ENCODE results near the gene CD19. TPM values are rescaled to one million over a fixed set of nuclear protein-coding genes. Genes with fewer than 3 reads are reported as not detected.

Gene CD19
- total and polyA plus RNA-seq, 2 of the 8 experiments (the other 6 are each of a cell fraction or from before 2014, with no cell fraction given) = 0.57 to 0.65 TPM

DNA sequence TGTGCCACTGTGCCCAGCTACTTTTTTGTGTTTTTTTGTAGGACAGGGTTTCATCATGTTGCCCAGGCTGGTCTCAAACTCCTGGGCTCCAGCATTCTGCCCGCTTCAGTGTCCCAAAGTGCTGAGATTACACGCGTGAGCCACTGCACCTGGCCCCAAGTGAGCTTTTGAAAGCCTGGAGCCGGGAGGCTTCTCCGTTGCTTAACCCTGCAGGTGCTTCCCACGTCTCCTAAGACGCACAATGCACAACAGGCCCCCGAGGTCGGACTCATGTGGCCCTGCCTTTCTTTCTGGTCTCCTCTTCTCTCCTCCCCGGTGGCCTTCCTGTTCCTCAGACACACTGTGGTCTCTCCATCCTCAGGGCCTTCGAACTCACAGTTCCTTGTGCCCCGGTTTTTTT is 19.2 kb upstream of the CD19 start:
- Histone ChIP-seq H3K9ac (replicated peaks in 1 of 4; ENCODE audit: extremely low read depth in 1 of 4, low read depth in 3 of 4, low read length in 3 of 4) (no peak overlapping the region; a peak in 1 of 7 replicates), H3K18ac (ENCODE audit: extremely low read depth, low read length) (no peak overlapping the region), H4K91ac (replicated peaks; ENCODE audit: insufficient read length, low read length) (no peak overlapping the region), H2BK15ac (ENCODE audit: low read length) (no peak overlapping the region), H3K56ac (replicated peaks; ENCODE audit: insufficient read length, low read depth, low read length) (no peak overlapping the region), H2AFZ (ENCODE audit: low read length) (no peak overlapping the region), H3K36me3 (ENCODE audit: control insufficient read depth in 2 of 4, insufficient read depth in 4 of 4, low read length in 3 of 4) (peaks cover 0 to 8% (median 3%) of the 10 kb centered on the region in 4 experiments; a peak in 2 of 8 replicates), H3K9me3 (ENCODE audit: insufficient read depth in 2 of 2, low read depth in 1 of 2, low read length in 1 of 2) (no peaks in the 10 kb centered on the region), H2BK120ac (replicated peaks; ENCODE audit: low read depth, low read length) (no peak overlapping the region), H3K27me3 (replicated peaks in 1 of 4; ENCODE audit: control insufficient read depth in 3 of 4, extremely low read depth in 1 of 4, insufficient read depth in 3 of 4, low read length in 3 of 4) (no peaks in the 10 kb centered on the region), H4K20me1 (replicated peaks in 1 of 2; ENCODE audit: control insufficient read depth in 1 of 2, insufficient read depth in 2 of 2, low read length in 2 of 2) (peaks cover 0 to 2% of the 10 kb centered on the region in 2 experiments), H3K4ac (replicated peaks; ENCODE audit: insufficient read length, low read depth, low read length) (no peak overlapping the region), H3K4me1 (replicated peaks in 1 of 4; ENCODE audit: control insufficient read depth in 3 of 4, insufficient read depth in 4 of 4, low read length in 3 of 4) (no peaks in the 10 kb centered on the region), H4K8ac (ENCODE audit: extremely low read depth, insufficient read depth, low read length) (no peak overlapping the region), H2AK5ac (ENCODE audit: low read depth, low read length) (no peak overlapping the region), H2BK12ac (ENCODE audit: low read depth, low read length) (no peak overlapping the region), H2BK20ac (ENCODE audit: low read length) (no peak overlapping the region), H3K27ac (ENCODE audit: low read depth, low read length) (no peak overlapping the region), H4K5ac (ENCODE audit: insufficient read length, low read depth, low read length) (no peak overlapping the region), H3K23me2 (ENCODE audit: low read depth, low read length) (no peaks in the 10 kb centered on the region), H3K4me2 (ENCODE audit: insufficient read depth in 1 of 2, low read depth in 2 of 2, low read length in 2 of 2) (no peak overlapping the region), H3K14ac (ENCODE audit: insufficient read length) (no peak overlapping the region), H3K79me2 (ENCODE audit: control insufficient read depth in 1 of 2, insufficient read depth in 2 of 2, low read length in 2 of 2) (no peaks in the 10 kb centered on the region), H2BK5ac (ENCODE audit: low read depth, low read length) (no peak overlapping the region), H3K4me3 (ENCODE audit: extremely low read depth in 1 of 4, insufficient read depth in 2 of 4, low read depth in 3 of 4, low read length in 4 of 4) (no peak overlapping the region), H3K23ac (ENCODE audit: insufficient read length) (no peak overlapping the region), H3K79me1 (ENCODE audit: low read depth, low read length) (no peaks in the 10 kb centered on the region)
- POLR2A ChIA-PET (ENCODE audit: partially characterized antibody) = interaction anchor here (0.9 to 2.3 kb wide), 3 partner anchors 28 to 50 kb away, joined by 3 to 6 read pairs (median 3); partner anchors contain the start of gene SH2B1
- CTCF ChIA-PET (ENCODE audit: partially characterized antibody) = interaction anchor here (0.7 to 1.2 kb wide), 3 partner anchors 9 to 43 kb away, joined by 3 to 4 read pairs (median 3); no protein-coding TSS in a partner anchor
- DNase-seq (ENCODE audit: low read depth in 1 of 2, low spot score in 2 of 2) (no peak), FAIRE-seq (no peak)
- WGBS, 2 experiments (ENCODE audit: extremely low coverage in 1 of 2, insufficient coverage in 1 of 2, insufficient read length in 1 of 2, insufficient replicate concordance in 2 of 2, low coverage in 1 of 2, low lambda C conversion rate in 2 of 2, missing lambda C conversion rate in 1 of 2) = 90% methylated on average over 12 of the region's 12 CpGs; no CpG with 5 or more reads in 1 of the 2 experiments
- no peak for TF ChIP-seq BACH1 (IDR thresholded peaks at IDR 0.05; ENCODE audit: low read length)
- TF ChIP-seq KDM4A (IDR thresholded peaks at IDR 0.05; ENCODE audit: low read depth, low read length, severe bottlenecking) = no peak
- no peak for TF ChIP-seq EZH2 (IDR thresholded peaks at IDR 0.05; ENCODE audit: low read depth, low read length, severe bottlenecking)
- no peak for TF ChIP-seq RXRA (IDR thresholded peaks at IDR 0.05; ENCODE audit: insufficient read depth, low read depth, low read length)
- TF ChIP-seq GABPA (IDR thresholded peaks at IDR 0.05; ENCODE audit: borderline replicate concordance, insufficient read depth, low read length) = no peak
- TF ChIP-seq EP300 (IDR thresholded peaks at IDR 0.05; ENCODE audit: borderline replicate concordance in 1 of 2, low read depth in 2 of 2, low read length in 2 of 2) = no peak
- TF ChIP-seq MAFK (IDR thresholded peaks at IDR 0.05; ENCODE audit: low read depth, low read length) = no peak
- no peak for TF ChIP-seq CTBP2 (IDR thresholded peaks at IDR 0.05; ENCODE audit: borderline replicate concordance, insufficient read depth, insufficient read length, low read length)
- TF ChIP-seq CREB1 (IDR thresholded peaks at IDR 0.05) = no peak
- no peak for TF ChIP-seq CEBPB (IDR thresholded peaks at IDR 0.05; ENCODE audit: low read depth, low read length)
- TF ChIP-seq SUZ12 (IDR thresholded peaks at IDR 0.05; ENCODE audit: low read length) = no peak
- TF ChIP-seq GTF2F1 (IDR thresholded peaks at IDR 0.05; ENCODE audit: borderline replicate concordance, low read depth, low read length) = no peak
- TF ChIP-seq SP2 (IDR thresholded peaks at IDR 0.05; ENCODE audit: low read length) = no peak
- no peak for TF ChIP-seq RAD21 (IDR thresholded peaks at IDR 0.05 in 1 of 2, conservative IDR thresholded peaks at IDR 0.05 in 1 of 2; ENCODE audit: low read depth in 2 of 2, low read length in 2 of 2)

All from H1 (cell line).